GM19099 (cell line): ENCODE data around the gene GORASP1.

Experiments
- POLR2A ChIP-seq: IDR thresholded peaks from 3 replicates; pipeline ENCODE4 v1.6.1; 2011; ENCODE audit warnings: low read depth; ENCODE audit not compliant: insufficient read length; ENCODE audit errors: extremely low read depth

The GORASP1 gene

DNA sequence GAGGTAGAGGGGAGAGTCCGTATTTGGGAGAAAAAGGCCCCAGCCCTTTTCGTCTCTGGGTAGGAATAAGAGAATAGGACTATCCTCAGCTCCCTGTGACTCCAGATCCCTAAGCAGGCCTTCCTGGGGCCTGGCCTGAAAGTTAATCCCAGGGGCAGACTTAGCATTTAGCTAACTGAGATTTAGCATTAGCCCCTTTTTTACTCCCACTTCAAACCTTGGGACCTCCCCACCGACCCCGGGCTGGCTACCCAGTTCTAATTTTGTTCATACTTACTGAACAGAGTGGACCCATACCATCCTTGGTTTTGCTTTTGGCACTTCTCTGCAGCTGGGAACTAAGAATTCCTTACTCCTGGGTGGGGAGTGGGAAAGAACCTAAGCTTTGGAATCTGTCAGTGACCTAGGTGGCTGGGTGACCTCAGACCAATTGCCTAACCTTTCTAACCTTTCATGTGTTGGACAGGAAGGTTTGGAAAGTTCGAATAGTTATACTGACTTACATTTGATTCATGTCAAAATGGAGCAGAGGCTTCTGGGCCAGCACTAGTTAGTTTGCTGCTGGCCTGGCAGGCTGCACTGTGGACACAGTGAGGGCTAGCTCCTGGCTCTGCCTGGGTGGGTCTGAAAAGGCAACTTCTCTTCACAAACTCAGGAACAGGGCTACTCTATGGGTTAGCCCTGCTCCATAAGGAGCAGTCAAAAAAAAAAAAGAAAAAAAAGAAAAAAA, 11.7 kb upstream of the GORASP1 start:
- TF ChIP-seq POLR2A, result no peak

- TF ChIP-seq POLR2A, result no peak
Observed at GRCh38 chr3:39118079-39118478, 10.7 kb upstream of the GORASP1 start.

GRCh38 chr3:39115870-39116269, 8.4 kb upstream of the GORASP1 start:
- TF ChIP-seq POLR2A, result no peak

GRCh38 chr3:39114456-39114855, 7.0 kb upstream of the GORASP1 start:
- no peak for TF ChIP-seq POLR2A

- TF ChIP-seq POLR2A, result no peak
Observed at GRCh38 chr3:39113291-39113690, 5.9 kb upstream of the GORASP1 start.

DNA sequence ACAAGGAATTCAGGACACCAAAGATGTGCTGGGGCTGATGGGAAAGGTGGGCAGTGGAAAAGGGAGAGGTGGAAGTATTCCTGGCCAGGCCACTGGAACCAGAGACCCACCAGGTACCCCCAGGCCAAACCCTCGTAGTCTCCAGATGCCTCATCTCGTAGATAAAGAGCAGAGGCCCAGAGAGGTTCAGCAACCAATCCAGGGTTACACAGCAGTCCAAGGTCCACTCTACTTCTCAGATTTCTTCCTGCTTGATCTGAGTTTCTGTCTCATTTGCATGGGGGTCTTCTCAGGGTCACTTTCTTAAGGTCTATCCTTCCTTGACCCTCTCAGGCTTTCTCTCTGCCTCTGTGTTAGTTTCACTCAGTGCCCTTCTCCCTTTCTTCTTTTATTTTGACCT, 5.1 kb upstream of the GORASP1 start:
- no peak for TF ChIP-seq POLR2A

- TF ChIP-seq POLR2A, result no peak
Observed at GRCh38 chr3:39112113-39112512, 4.7 kb upstream of the GORASP1 start.

- no peak for TF ChIP-seq POLR2A
Observed at GRCh38 chr3:39110041-39110639, 2.7 kb upstream of the GORASP1 start.

DNA sequence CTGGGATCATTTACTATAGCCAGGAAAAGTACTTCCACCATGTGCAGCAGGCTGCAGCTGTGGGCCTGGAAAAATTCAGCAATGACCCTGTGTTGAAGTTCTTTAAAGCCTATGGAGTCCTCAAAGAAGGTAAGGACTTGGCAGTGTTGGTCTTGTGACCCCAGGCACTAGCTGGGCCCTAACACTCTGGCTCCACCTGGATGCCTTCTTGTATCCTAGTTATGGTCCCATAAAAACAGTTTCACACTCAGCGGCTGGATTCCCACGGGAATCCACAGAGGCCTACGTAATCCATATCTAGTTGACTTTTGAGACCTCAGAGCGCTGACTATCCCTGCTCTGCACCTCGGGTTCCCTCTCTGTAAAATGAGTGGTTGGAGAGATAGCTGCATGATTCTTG, 1.7 kb upstream of the GORASP1 start:
- no peak for TF ChIP-seq POLR2A

- TF ChIP-seq POLR2A, result no peak
Observed at GRCh38 chr3:39108200-39108710, 828 bp upstream of the GORASP1 start.

- TF ChIP-seq POLR2A, result no peak
Observed at GRCh38 chr3:39106851-39107387, 508 bp downstream of the GORASP1 start.

DNA sequence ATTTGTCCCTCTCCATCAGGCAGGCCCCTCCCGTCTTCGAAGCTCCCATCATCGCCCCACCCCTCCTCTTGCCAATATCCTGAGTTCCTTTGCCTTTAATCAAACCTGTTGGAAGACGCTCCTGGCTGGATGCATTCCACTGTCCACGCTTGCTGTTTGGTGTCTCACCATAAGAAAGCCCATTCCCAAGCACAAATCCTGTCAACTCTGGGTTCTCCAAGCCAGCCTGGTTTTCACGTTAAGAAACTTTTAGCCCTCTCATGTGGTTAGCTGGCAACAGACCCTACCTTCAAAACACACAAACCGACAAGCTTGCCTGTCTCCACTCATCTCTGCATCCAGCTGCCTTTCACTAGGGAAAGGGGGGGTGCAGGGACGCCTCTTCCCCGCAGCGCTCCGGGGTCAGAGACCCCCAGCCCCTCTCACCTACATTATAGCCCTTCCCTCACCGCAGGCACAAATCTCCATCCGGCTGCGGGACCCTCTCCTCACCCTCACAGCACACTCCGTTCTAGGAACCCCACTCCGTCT, 1.1 kb downstream of the GORASP1 start:
- TF ChIP-seq POLR2A, result no peak

DNA sequence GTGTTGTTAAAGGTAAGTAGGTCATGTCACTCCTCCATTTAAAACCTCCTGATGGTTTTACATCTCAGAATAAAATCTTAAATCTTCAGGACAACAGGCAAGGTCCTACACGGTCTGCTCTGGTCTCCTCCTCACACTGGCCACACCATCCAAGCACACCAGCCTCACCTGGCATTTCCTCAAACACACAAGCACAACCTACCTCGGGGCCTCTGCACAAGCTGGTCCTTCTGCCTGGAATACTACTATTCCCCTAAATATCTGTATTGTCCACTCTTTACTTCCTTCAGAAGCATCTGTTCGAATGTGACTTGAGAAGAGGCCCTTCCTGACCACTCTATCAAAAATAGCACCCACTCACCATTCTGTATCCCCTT, 1.8 kb downstream of the GORASP1 start:
- TF ChIP-seq POLR2A, result no peak

GRCh38 chr3:39104961-39105686, 2.3 kb downstream of the GORASP1 start:
- TF ChIP-seq POLR2A, result no peak

GRCh38 chr3:39103791-39104552, 3.5 kb downstream of the GORASP1 start:
- no peak for TF ChIP-seq POLR2A

- TF ChIP-seq POLR2A, result no peak
Observed at GRCh38 chr3:39103324-39103693, 4.1 kb downstream of the GORASP1 start.
